Activated naive CD8-positive, alpha-beta T cell treated with anti-CD3 and anti-CD28 coated beads for 36 hours (primary cell): ENCODE results near the gene STN1. TPM values are rescaled to one million over a fixed set of nuclear protein-coding genes. Genes with fewer than 3 reads are reported as not detected.
"Not testable (repeated sequence)": the region's sequence is repeated elsewhere in the genome, so short reads cannot be mapped to it uniquely, and the experiment has no call there.

Experiments used
- DNase-seq: peaks from one replicate; pipeline ENCODE4 v3.0.0; 2021
- H3K27ac Mint-ChIP-seq: one replicate; pipeline ENCODE4 v1.8.0; 2022; ENCODE audit warnings: mild to moderate bottlenecking, moderate library complexity, mixed read lengths
- H3K27me3 Mint-ChIP-seq: one replicate; pipeline ENCODE4 v1.8.0; 2022; ENCODE audit warnings: mild to moderate bottlenecking, mixed read lengths
- H3K36me3 Mint-ChIP-seq: one replicate; pipeline ENCODE4 v1.8.0; 2021; ENCODE audit warnings: mild to moderate bottlenecking, mixed read lengths
- H3K4me1 Mint-ChIP-seq: one replicate; pipeline ENCODE4 v1.8.0; 2021; ENCODE audit warnings: mixed read lengths
- H3K4me3 Mint-ChIP-seq: one replicate; pipeline ENCODE4 v1.8.0; 2022; ENCODE audit warnings: mild to moderate bottlenecking, moderate library complexity, mixed read lengths
- H3K9me3 Mint-ChIP-seq: one replicate; pipeline ENCODE4 v1.8.0; 2022; ENCODE audit warnings: mixed read lengths
- total RNA-seq, 2 experiments: library from RNA; stranded (reverse); gene quantifications; one replicate each; pipeline ENCODE4 v1.2.3, GENCODE V29; 2021

STN1 gene
- total RNA-seq, 2 experiments from 2014 or later, result 25.4 to 25.5 TPM

- Mint-ChIP-seq H3K4me3 (no peak overlapping the region), H3K27ac (no peak overlapping the region), H3K27me3 (peaks cover 41% of the 10 kb centered on the region), H3K36me3 (no peaks in the 10 kb centered on the region), H3K4me1 (peaks cover 8% of the 10 kb centered on the region), H3K9me3 (no peaks in the 10 kb centered on the region)
- DNase-seq, result no peak
These were observed 64.3 kb downstream of the STN1 start for GRCh38 chr10:103853428-103854264.

- peaks cover 8% of the 10 kb centered on the region for H3K4me1 Mint-ChIP-seq
- no peak overlapping the region for H3K4me3 Mint-ChIP-seq
- no peak overlapping the region for H3K27ac Mint-ChIP-seq
- H3K9me3 Mint-ChIP-seq, result no peaks in the 10 kb centered on the region
- peaks cover 41% of the 10 kb centered on the region for H3K27me3 Mint-ChIP-seq
- DNase-seq, result no peak
- no peaks in the 10 kb centered on the region for H3K36me3 Mint-ChIP-seq
These were observed 65.1 kb downstream of the STN1 start for GRCh38 chr10:103852856-103853255.

DNA sequence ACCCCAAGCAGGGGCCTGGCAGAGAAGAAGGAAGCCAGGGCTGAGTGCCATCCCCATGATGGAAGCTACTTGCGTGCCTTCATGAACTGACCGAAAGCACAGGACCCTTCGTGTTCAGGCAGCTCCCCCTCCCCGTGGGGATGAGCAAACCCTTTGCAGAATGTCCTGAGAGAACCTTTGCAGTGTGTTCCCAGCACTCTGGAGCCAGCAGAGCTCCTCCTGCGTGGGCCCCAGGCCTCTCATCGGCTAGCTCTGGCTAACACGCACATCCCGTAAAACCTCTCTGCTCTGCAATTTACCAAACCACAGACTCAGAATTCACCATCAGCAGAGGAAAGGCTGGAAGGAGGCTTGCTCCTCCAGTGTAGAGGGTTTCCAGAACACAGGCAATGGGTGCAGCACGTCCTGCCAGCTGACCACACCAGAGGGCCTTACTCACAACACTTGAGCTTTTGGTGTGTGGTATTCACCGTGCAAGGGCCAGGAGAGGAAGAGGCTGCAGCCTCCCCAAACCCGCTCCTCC, 65.7 kb downstream of the STN1 start:
- Mint-ChIP-seq H3K4me1 (peaks cover 8% of the 10 kb centered on the region), H3K27ac (no peak overlapping the region), H3K9me3 (no peaks in the 10 kb centered on the region), H3K4me3 (no peak overlapping the region), H3K36me3 (no peaks in the 10 kb centered on the region), H3K27me3 (peaks cover 41% of the 10 kb centered on the region)
- no peak for DNase-seq

- H3K4me1 Mint-ChIP-seq, result peaks cover 13% of the 10 kb centered on the region
- no peak overlapping the region for H3K4me3 Mint-ChIP-seq
- no peak overlapping the region for H3K27ac Mint-ChIP-seq
- H3K36me3 Mint-ChIP-seq, result no peaks in the 10 kb centered on the region
- DNase-seq, result no peak
- peaks cover 31% of the 10 kb centered on the region for H3K27me3 Mint-ChIP-seq
- H3K9me3 Mint-ChIP-seq, result no peaks in the 10 kb centered on the region
These were observed 66.7 kb downstream of the STN1 start for GRCh38 chr10:103851261-103851660.

GRCh38 chr10:103850572-103850895, 67.5 kb downstream of the STN1 start:
- no peaks in the 10 kb centered on the region for H3K9me3 Mint-ChIP-seq
- no peak overlapping the region for H3K27ac Mint-ChIP-seq
- no peaks in the 10 kb centered on the region for H3K36me3 Mint-ChIP-seq
- peaks cover 17% of the 10 kb centered on the region for H3K4me1 Mint-ChIP-seq
- peaks cover 26% of the 10 kb centered on the region for H3K27me3 Mint-ChIP-seq
- H3K4me3 Mint-ChIP-seq, result no peak overlapping the region
- no peak for DNase-seq

DNA sequence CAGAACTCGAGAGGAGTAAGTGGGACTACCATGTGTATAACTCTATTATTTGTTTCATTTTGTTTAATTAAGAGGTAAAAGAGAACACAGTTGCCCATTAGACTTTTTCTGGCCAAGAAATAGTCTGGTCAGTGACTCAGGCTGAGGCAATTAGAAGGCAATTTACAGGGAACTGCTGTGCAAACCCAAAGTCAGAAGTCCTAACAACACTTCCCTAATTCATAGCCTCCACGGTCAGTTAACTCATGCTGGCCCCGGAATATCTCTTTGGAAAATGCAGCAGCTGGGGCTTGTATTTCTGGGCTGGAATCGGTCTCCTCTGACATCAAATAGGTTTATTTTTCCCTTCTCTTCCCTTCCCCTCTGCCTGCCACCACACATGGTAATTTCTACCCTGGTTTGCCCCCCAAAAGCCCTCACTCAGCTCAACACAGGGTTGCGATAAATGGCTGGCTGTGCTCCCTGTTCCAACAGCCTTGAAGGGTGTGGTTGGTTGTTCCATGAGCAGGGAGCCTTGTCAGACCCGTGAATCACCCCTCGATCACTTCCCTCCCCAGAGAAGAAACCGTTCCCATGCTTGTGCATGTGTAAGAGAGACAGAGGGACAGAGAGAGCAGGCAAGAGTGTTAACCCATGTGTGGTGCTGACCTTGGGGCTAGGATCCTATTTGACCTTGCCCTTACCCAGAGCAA, 68.0 kb downstream of the STN1 start:
- H3K4me1 Mint-ChIP-seq, result peaks cover 18% of the 10 kb centered on the region
- peaks cover 26% of the 10 kb centered on the region for H3K27me3 Mint-ChIP-seq
- H3K9me3 Mint-ChIP-seq, result no peaks in the 10 kb centered on the region
- H3K4me3 Mint-ChIP-seq, result no peak overlapping the region
- no peaks in the 10 kb centered on the region for H3K36me3 Mint-ChIP-seq
- H3K27ac Mint-ChIP-seq, result no peak overlapping the region
- DNase-seq, result no peak

DNA sequence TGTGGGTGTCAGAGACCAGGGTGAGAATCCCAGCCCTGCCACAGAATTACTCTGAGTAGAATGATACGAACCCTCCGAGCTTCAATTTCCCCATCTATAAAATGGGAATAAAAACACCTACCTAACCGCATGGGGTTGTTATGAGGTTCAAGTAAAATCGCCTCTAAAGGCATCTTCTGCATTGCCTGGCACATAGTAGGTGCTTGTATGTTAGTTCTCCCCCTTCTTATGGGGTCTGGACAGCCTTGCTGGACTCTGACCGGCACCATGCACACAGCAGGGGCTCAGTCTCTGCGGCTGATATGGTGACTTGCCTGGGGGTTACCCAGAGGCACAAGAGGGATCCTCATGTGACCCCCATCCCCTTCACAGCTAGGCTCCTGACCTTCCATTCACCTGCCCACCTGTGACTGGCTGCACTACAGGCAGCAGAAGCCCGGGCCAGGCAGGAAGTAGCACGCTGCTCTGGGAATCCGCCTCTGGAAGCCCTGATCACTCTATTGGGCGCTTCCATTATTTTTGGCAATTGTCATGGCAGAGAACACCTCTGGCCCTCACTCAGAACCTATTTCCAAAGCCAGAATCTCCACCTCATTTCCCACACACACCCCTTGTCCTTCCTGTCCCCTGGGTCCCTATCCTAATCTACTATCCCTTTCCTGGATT, 68.6 kb downstream of the STN1 start:
- DNase-seq, result no peak
- Mint-ChIP-seq H3K27ac (no peak overlapping the region), H3K36me3 (no peaks in the 10 kb centered on the region), H3K4me3 (no peak overlapping the region), H3K4me1 (peaks cover 14% of the 10 kb centered on the region), H3K27me3 (peaks cover 21% of the 10 kb centered on the region), H3K9me3 (no peaks in the 10 kb centered on the region)

DNA sequence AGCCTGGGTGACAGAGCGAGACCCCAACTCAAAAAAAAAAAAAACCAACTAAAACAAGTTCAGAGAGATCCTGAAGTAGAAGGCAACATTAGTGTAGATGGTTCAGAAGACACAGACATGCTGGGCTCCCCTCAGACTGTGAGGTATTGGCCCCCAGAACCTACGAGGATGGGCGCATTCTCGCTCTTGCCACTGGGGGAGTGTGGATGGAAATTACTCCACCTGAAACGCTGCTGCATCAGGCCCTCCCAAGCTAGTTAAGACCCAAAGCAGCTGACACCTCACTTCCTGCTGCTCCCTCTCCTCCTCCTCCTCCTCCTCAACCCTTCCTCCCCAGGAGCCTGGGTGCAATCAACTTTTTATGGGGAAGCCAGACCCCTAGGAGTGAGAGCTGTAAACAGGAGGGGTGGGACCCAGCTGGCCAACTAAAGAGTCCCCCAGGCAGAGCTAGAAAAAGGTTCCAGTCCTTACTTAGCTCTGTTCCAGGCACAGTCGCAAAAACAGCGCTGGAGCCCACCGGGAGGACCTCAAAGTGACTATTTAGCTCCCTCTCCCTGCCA, 70.0 kb downstream of the STN1 start:
- H3K9me3 Mint-ChIP-seq, result no peaks in the 10 kb centered on the region

DNA sequence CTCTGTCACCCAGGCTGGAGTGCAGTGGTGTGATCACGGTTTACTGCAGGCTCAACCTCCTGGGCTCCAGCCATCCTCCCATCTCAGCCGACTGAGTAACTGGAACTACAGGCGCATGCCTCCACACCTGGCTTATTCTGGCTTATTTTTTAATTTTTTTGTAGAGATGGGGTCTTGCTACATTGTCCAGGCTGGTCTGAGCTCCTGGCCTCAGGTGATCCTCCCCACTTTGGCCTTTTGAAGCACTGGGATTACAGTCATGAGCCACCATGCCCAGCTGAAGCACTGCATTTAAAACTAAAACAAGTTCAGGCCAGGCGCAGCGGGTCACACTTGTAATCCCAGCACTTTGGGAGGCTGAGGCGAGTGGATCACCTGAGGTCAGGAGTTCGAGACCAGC, 70.6 kb downstream of the STN1 start:
- Mint-ChIP-seq H3K27ac (no peak overlapping the region), H3K9me3 (no peaks in the 10 kb centered on the region), H3K36me3 (no peaks in the 10 kb centered on the region), H3K4me1 (peaks cover 13% of the 10 kb centered on the region), H3K4me3 (no peak overlapping the region), H3K27me3 (peaks cover 7% of the 10 kb centered on the region)
- no peak for DNase-seq

More for the DNA sequence above, 70.0 kb downstream of the STN1 start:
- Mint-ChIP-seq H3K4me3 (no peak overlapping the region), H3K36me3 (no peaks in the 10 kb centered on the region), H3K4me1 (peaks cover 13% of the 10 kb centered on the region), H3K27ac (no peak overlapping the region), H3K27me3 (peaks cover 11% of the 10 kb centered on the region)
- DNase-seq, result peak; percentile 28

GRCh38 chr10:103845972-103846371, 72.0 kb downstream of the STN1 start:
- Mint-ChIP-seq H3K4me3 (no peak overlapping the region), H3K36me3 (no peaks in the 10 kb centered on the region), H3K9me3 (no peaks in the 10 kb centered on the region), H3K27ac (no peak overlapping the region), H3K27me3 (peaks cover 7% of the 10 kb centered on the region), H3K4me1 (peaks cover 13% of the 10 kb centered on the region)
- peak; percentile 24 for DNase-seq

DNA sequence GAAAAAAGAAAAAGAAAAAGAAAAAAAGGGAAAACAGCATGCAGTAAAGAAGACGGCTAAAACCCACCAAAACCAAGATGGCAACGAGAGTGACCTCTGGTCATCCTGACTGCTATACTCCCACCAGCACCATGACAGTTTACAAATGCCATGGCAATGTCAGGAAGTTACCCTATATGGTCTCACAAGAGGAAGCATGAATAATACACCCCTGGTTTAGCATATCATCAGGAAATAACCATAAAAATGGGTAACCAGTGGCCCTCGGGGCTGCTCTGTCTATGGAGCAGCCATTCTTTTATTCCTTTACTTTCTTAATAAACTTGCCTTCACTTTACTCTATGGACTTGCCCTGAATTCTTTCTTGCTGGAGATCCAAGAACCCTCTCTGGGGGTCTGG, 72.6 kb downstream of the STN1 start:
- H3K9me3 Mint-ChIP-seq, DNase-seq, H3K36me3 Mint-ChIP-seq, H3K27ac Mint-ChIP-seq, H3K27me3 Mint-ChIP-seq, H3K4me3 Mint-ChIP-seq: not testable (repeated sequence)
- H3K4me1 Mint-ChIP-seq, result peaks cover 13% of the 10 kb centered on the region

- no peaks in the 10 kb centered on the region for H3K36me3 Mint-ChIP-seq
These were observed 74.0 kb downstream of the STN1 start for GRCh38 chr10:103843854-103844570.

GRCh38 chr10:103843045-103843444, 74.9 kb downstream of the STN1 start:
- DNase-seq, result no peak
- H3K27me3 Mint-ChIP-seq, result no peaks in the 10 kb centered on the region
- no peak overlapping the region for H3K4me3 Mint-ChIP-seq
- H3K27ac Mint-ChIP-seq, result no peak overlapping the region
- no peaks in the 10 kb centered on the region for H3K9me3 Mint-ChIP-seq
- peaks cover 13% of the 10 kb centered on the region for H3K4me1 Mint-ChIP-seq
- H3K36me3 Mint-ChIP-seq, result no peaks in the 10 kb centered on the region

More at GRCh38 chr10:103843854-103844570, 74.0 kb downstream of the STN1 start:
- Mint-ChIP-seq H3K9me3 (no peaks in the 10 kb centered on the region), H3K27ac (no peak overlapping the region), H3K4me3 (no peak overlapping the region), H3K27me3 (no peaks in the 10 kb centered on the region), H3K4me1 (peaks cover 13% of the 10 kb centered on the region)
- DNase-seq, result no peak

DNA sequence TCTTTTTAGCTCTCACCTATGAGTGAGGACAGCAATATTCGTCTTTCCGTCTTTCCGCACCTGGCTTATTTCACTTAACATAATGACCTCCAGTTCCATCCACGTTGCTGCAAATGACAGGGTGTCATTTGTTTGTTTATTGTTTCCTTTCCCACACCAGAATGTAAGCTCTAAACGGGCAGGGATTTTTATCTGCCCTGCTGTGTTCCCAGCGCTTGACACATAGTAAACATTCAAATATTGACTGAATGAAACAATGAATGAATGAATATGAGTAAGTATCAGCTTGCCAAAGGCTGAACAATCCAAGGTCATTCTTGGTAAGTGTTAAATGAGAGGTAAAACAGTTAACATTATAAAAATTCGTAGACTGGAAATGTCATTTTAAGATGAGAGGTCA, 75.4 kb downstream of the STN1 start:
- Mint-ChIP-seq H3K4me1 (peaks cover 13% of the 10 kb centered on the region), H3K36me3 (no peaks in the 10 kb centered on the region), H3K9me3 (no peaks in the 10 kb centered on the region), H3K27me3 (no peaks in the 10 kb centered on the region), H3K4me3 (no peak overlapping the region), H3K27ac (no peak overlapping the region)
- DNase-seq, result no peak
